GM12878 (cell line): ENCODE measurements around the gene ZPR1. TPM values are rescaled to one million over a fixed set of nuclear protein-coding genes. Genes with fewer than 3 reads are reported as not detected.

Experiments
- ATAC-seq: fragments of 200-7000 bp; cut with Tn5 transposase; 3 replicates; pipeline ENCODE4 v1.9.1; 2020; ENCODE audit warnings: mild to moderate bottlenecking, moderate library complexity
- BruUV-seq: library from RNA; stranded (reverse); fragments of 400-500 nt; replicated peaks from 2 replicates; lab custom pipeline; 2021; lab: Mats Ljungman, UMichigan
- CTCF ChIA-PET: fragments of 300-600 bp; sonication (Branson Sonifier 250); formaldehyde crosslinking; extraction: SDS; loops from one replicate; lab custom pipeline; 2021; ENCODE audit warnings: inconsistent platforms; lab: Yijun Ruan, JAX
- POLR2A ChIA-PET: fragments of 350-600 bp; formaldehyde crosslinking; extraction: SDS; loops from one replicate; lab custom pipeline; 2021; ENCODE audit warnings: inconsistent platforms; lab: Charles Lee
- RAD21 ChIA-PET: fragments of 300-600 bp; sonication (Branson Sonifier 250); formaldehyde crosslinking; loops from one replicate; lab custom pipeline; 2023; ENCODE audit warnings: antibody characterized with exemption; ENCODE audit not compliant: unreplicated experiment; lab: Charles Lee
- SMC1A ChIA-PET: fragments of 300-600 bp; sonication (Branson Sonifier 250); formaldehyde crosslinking; loops from one replicate; lab custom pipeline; 2023; ENCODE audit not compliant: unreplicated experiment, uncharacterized antibody; lab: Charles Lee
- DNase-seq: peaks from one replicate; pipeline ENCODE4 v3.0.0-alpha.2; 2011; ENCODE audit warnings: low read depth, low spot score
- FAIRE-seq: peaks from 3 replicates; lab custom pipeline; 2011; peaks lifted over from hg19 to GRCh38; lab: Jason Lieb, UNC
- H2AFZ ChIP-seq: 2 replicates; pipeline ENCODE4 v1.6.0; 2011; ENCODE audit warnings: low read depth, low read length, control low read depth; ENCODE audit not compliant: control insufficient read depth
- H3K27ac ChIP-seq: 2 replicates; pipeline ENCODE4 v1.5.1; 2011; ENCODE audit warnings: control low read depth; ENCODE audit not compliant: control insufficient read depth, insufficient read depth
- H3K27me3 ChIP-seq, 2 experiments: replicated peaks in 1 of 2; 2 replicates each; pipeline versions ENCODE4 v1.6.0 to v1.6.1; 2011; ENCODE audit warnings: low read length in 1 of 2; ENCODE audit not compliant: control insufficient read depth in 2 of 2, insufficient read depth in 2 of 2
- H3K36me3 ChIP-seq, 2 experiments: 2 replicates each; pipeline ENCODE4 v1.5.1; 2011; ENCODE audit warnings: low read length in 1 of 2; ENCODE audit not compliant: control insufficient read depth in 2 of 2, insufficient read depth in 2 of 2
- H3K4me1 ChIP-seq: 2 replicates; pipeline ENCODE4 v1.6.1; 2011; ENCODE audit warnings: mild to moderate bottlenecking, low read length, moderate library complexity, mixed read lengths; ENCODE audit not compliant: control insufficient read depth, insufficient read depth
- H3K4me2 ChIP-seq: 2 replicates; pipeline ENCODE4 v1.6.0; 2011; ENCODE audit warnings: control low read depth; ENCODE audit not compliant: control insufficient read depth, insufficient read depth
- H3K4me3 ChIP-seq: fragments of 200-600 bp; sonication (generic); 2 replicates; pipeline ENCODE4 v1.5.1; 2016
- H3K79me2 ChIP-seq: 2 replicates; pipeline ENCODE4 v1.6.0; 2011; ENCODE audit warnings: low read length; ENCODE audit not compliant: control insufficient read depth, insufficient read depth
- H3K9ac ChIP-seq: 2 replicates; pipeline ENCODE4 v1.8.0; 2011; ENCODE audit warnings: low read length, control low read depth, mixed read lengths; ENCODE audit not compliant: control insufficient read depth, insufficient read depth
- H3K9me3 ChIP-seq: replicated peaks from 3 replicates; pipeline ENCODE4 v1.5.1; 2011; ENCODE audit warnings: mild to moderate bottlenecking, low read length; ENCODE audit not compliant: control insufficient read depth, insufficient read depth
- H4K20me1 ChIP-seq: 2 replicates; pipeline ENCODE4 v1.6.0; 2011; ENCODE audit not compliant: control insufficient read depth, insufficient read depth
- BACH1 ChIP-seq: fragments of 450-650 bp; IDR thresholded peaks from 2 replicates; pipeline ENCODE4 v1.6.1; 2017; ENCODE audit warnings: mild to moderate bottlenecking, borderline replicate concordance
- DPF2 ChIP-seq: fragments of 450-650 bp; IDR thresholded peaks from 2 replicates; pipeline ENCODE4 v1.6.1; 2017; ENCODE audit warnings: mild to moderate bottlenecking
- LARP7 ChIP-seq: fragments of 450-650 bp; IDR thresholded peaks from 2 replicates; pipeline ENCODE4 v1.6.1; 2017; ENCODE audit warnings: mild to moderate bottlenecking
- MEF2A ChIP-seq: IDR thresholded peaks from 2 replicates; pipeline ENCODE4 v1.6.1; 2011; ENCODE audit warnings: low read depth, mild to moderate bottlenecking, low read length, moderate library complexity; ENCODE audit not compliant: insufficient read depth
- MTA2 ChIP-seq: fragments of 450-650 bp; IDR thresholded peaks from 2 replicates; pipeline ENCODE4 v1.6.1; 2016; ENCODE audit warnings: low read depth, mild to moderate bottlenecking, moderate library complexity
- SP1 ChIP-seq: IDR thresholded peaks from one replicate; pipeline ENCODE4 v1.6.1; 2011; ENCODE audit warnings: low read depth, low read length
- SREBF1 ChIP-seq: IDR thresholded peaks from 2 replicates; pipeline ENCODE4 v1.6.1; 2012; ENCODE audit warnings: mild to moderate bottlenecking, low read length
- SUZ12 ChIP-seq: fragments of 200-600 bp; sonication (generic); IDR thresholded peaks from one replicate; pipeline ENCODE4 v1.6.1; 2018; ENCODE audit warnings: antibody characterized with exemption, mild to moderate bottlenecking; ENCODE audit not compliant: unreplicated experiment
- WGBS: methylation state at CpG from one replicate; pipeline ENCODE4 v1.1.6; 2016; ENCODE audit warnings: low lambda C conversion rate; ENCODE audit not compliant: insufficient replicate concordance, insufficient coverage; ENCODE audit errors: missing lambda C conversion rate; 5-methylcytosine and 5-hydroxymethylcytosine counted together
- in situ Hi-C: fragments of 300-500 bp; cut with MboI; formaldehyde crosslinking; loops from 9 replicates; pipeline ENCODE4 v1.14.3; 2018; ENCODE audit warnings: mixed read lengths
- intact Hi-C: fragments of 100-400 bp; cut with micrococcal nuclease; formaldehyde crosslinking; loops from one replicate; pipeline ENCODE4 v1.14.2; 2022; ENCODE audit not compliant: unreplicated experiment
- polyA plus RNA-seq, 11 experiments: library from polyadenylated mRNA; depleted of rRNA in 4 of 11; unstranded in 6 of 11; stranded (reverse) in 5 of 11; fragments of >200 nt; fragmentation: Nextera tagmentation in 4 of 11; fragmentation: Illumina TruSeq in 1 of 11; extraction: Ambion mirVana in 4 of 11; extraction: Trizol in 1 of 11; gene quantifications; 1 replicate in 1 of 11; 2 replicates in 10 of 11; pipeline versions ENCODE4 v1.2.1 to v1.2.3, GENCODE V29; 2011 to 2016; ENCODE audit warnings: inconsistent platforms in 2 of 11, missing spikeins in 2 of 11, low read depth in 1 of 11
- total RNA-seq, 4 experiments: library from RNA; depleted of rRNA in 3 of 4; stranded (reverse); fragments of >200 nt in 3 of 4; fragmentation: Illumina TruSeq in 1 of 4; extraction: Trizol in 1 of 4; gene quantifications; 2 replicates each; pipeline versions ENCODE4 v1.2.1 to v1.2.3, GENCODE V29; 2013 to 2021
- TF ChIP-seq, protein P1 (sequence below): IDR thresholded peaks from 2 replicates; pipeline ENCODE4 v1.6.1; 2011; ENCODE audit warnings: borderline replicate concordance, low read depth, mild to moderate bottlenecking, moderate library complexity, mixed read lengths, low read length; ENCODE audit not compliant: insufficient read depth; ENCODE audit errors: extremely low read length
- TF ChIP-seq, protein P2 (sequence below): IDR thresholded peaks from 2 replicates; pipeline ENCODE4 v1.6.1; 2012; ENCODE audit warnings: mild to moderate bottlenecking, low read depth, low read length

Gene ZPR1
- total and polyA plus RNA-seq, 10 of the 15 experiments (the other 5 are each of a cell fraction or from before 2014, with no cell fraction given) = 9.3 to 89.7 (median 54.7) TPM

DNA sequence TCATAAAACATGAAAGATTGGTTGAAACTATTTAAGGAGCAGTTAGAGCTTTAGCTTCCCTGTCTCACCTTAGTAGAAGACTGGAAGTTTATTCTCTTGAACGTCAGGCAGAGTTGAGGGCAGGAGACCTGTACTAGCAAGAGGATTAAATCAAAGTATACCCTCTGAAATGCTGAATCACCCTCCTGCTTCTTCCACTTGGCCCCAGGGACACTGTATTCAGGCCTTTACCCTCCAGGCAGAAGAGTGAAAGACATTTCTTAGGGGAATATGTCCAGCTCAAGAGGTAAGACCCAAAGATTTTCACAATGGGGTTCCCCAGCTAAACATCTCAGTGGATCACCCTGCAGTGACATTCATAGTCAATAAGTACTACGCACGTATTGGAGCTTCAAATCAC is 23.4 kb upstream of the ZPR1 start:
- H2AFZ ChIP-seq = no peak overlapping the region
- H3K4me3 ChIP-seq = no peak overlapping the region
- POLR2A ChIA-PET = interaction anchor here (0.7 kb wide), 2 partner anchors 9 to 42 kb away, joined by 3 to 10 read pairs; no protein-coding TSS in a partner anchor
- RAD21 ChIA-PET = no interaction called here
- CTCF ChIA-PET = interaction anchor here (0.6 kb wide), 1 partner anchor 334 kb away, joined by 3 read pairs; no protein-coding TSS in a partner anchor
- intact Hi-C loops = no loop called here
- SMC1A ChIA-PET = interaction anchor here (1.4 kb wide), 1 partner anchor 70 kb away, joined by 3 read pairs; no protein-coding TSS in a partner anchor
- no peak for ATAC-seq
- H3K9me3 ChIP-seq = no peaks in the 10 kb centered on the region
- no peaks in the 10 kb centered on the region for H4K20me1 ChIP-seq
- no peaks in the 10 kb centered on the region for H3K36me3 ChIP-seq
- H3K79me2 ChIP-seq = no peaks in the 10 kb centered on the region
- H3K9ac ChIP-seq = no peak overlapping the region
- H3K4me1 ChIP-seq = no peaks in the 10 kb centered on the region
- WGBS = 42% methylated on average over 3 of the region's 3 CpGs
- no peak overlapping the region for H3K4me2 ChIP-seq
- TF ChIP-seq LARP7 = no peak
- no peak for FAIRE-seq
- DNase-seq = no peak
- H3K27ac ChIP-seq = no peak overlapping the region
- in situ Hi-C loops = no loop called here
- H3K27me3 ChIP-seq = no peaks in the 10 kb centered on the region
- BruUV-seq = no TSS peak

DNA sequence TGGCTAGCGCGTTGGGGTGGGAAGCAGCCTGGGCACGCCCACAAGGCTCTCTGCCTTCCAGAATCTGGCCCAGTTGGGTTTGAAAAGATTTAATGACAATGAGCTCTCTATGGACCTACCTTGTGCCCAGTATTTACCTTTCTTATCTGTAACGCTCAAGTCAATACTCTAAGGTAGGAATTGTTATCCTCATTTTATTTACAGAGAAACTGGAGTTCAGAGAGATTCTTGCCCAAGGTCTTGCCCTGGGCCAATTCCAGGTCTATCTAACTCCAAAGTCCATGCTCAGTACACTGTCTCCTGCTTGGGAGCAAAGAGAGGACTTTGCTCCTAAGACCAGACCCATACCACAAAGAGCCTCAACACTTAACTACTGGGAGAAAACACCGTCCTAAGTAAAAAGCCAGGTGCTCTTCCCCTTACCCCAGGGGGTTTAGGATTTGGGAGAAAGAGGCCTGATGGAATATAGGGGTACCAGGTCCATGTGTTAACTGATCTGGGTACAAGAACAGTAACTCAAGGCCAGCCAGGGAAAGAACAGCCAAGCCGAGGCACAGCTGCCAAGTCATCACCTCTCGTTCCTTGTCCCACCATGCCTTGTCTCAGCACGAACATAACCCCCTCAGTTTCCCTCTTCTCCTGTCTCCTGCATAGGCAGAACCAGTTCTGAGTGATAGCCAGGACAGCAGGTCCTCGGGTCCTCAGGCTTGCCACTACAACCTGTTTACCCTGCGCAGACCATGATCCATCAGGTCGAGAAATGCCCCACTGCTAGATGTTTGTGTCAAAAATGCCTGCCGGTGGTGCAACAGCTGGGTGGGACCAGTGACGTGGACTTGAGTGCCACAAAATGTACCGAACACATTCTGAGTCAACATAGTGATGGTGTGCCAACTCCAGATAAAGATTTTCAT is 20.7 kb upstream of the ZPR1 start:
- CTCF ChIA-PET = interaction anchor here (1.6 kb wide), 1 partner anchor 27 kb away, joined by 5 read pairs; no protein-coding TSS in a partner anchor
- no peak overlapping the region for H3K4me3 ChIP-seq
- POLR2A ChIA-PET = interaction anchor here (0.5 to 0.6 kb wide), 2 partner anchors 427 to 1711 kb away, joined by 3 read pairs; no protein-coding TSS in a partner anchor
- no peaks in the 10 kb centered on the region for H4K20me1 ChIP-seq
- WGBS = 51% methylated on average over 14 of the region's 14 CpGs
- H3K79me2 ChIP-seq = no peaks in the 10 kb centered on the region
- no peaks in the 10 kb centered on the region for H3K27me3 ChIP-seq
- no peak for DNase-seq
- intact Hi-C loops = no loop called here
- no peaks in the 10 kb centered on the region for H3K4me1 ChIP-seq
- H3K4me2 ChIP-seq = no peak overlapping the region
- H3K36me3 ChIP-seq = no peaks in the 10 kb centered on the region
- no peak for FAIRE-seq
- H3K27ac ChIP-seq = no peak overlapping the region
- SMC1A ChIA-PET = no interaction called here
- in situ Hi-C loops = no loop called here
- ATAC-seq = no peak
- no TSS peak for BruUV-seq
- no peak overlapping the region for H2AFZ ChIP-seq
- no peak overlapping the region for H3K9ac ChIP-seq
- RAD21 ChIA-PET = no interaction called here
- no peaks in the 10 kb centered on the region for H3K9me3 ChIP-seq
- TF ChIP-seq, protein P1, sequence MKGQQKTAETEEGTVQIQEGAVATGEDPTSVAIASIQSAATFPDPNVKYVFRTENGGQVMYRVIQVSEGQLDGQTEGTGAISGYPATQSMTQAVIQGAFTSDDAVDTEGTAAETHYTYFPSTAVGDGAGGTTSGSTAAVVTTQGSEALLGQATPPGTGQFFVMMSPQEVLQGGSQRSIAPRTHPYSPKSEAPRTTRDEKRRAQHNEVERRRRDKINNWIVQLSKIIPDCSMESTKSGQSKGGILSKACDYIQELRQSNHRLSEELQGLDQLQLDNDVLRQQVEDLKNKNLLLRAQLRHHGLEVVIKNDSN = no peak
- TF ChIP-seq, protein P2, sequence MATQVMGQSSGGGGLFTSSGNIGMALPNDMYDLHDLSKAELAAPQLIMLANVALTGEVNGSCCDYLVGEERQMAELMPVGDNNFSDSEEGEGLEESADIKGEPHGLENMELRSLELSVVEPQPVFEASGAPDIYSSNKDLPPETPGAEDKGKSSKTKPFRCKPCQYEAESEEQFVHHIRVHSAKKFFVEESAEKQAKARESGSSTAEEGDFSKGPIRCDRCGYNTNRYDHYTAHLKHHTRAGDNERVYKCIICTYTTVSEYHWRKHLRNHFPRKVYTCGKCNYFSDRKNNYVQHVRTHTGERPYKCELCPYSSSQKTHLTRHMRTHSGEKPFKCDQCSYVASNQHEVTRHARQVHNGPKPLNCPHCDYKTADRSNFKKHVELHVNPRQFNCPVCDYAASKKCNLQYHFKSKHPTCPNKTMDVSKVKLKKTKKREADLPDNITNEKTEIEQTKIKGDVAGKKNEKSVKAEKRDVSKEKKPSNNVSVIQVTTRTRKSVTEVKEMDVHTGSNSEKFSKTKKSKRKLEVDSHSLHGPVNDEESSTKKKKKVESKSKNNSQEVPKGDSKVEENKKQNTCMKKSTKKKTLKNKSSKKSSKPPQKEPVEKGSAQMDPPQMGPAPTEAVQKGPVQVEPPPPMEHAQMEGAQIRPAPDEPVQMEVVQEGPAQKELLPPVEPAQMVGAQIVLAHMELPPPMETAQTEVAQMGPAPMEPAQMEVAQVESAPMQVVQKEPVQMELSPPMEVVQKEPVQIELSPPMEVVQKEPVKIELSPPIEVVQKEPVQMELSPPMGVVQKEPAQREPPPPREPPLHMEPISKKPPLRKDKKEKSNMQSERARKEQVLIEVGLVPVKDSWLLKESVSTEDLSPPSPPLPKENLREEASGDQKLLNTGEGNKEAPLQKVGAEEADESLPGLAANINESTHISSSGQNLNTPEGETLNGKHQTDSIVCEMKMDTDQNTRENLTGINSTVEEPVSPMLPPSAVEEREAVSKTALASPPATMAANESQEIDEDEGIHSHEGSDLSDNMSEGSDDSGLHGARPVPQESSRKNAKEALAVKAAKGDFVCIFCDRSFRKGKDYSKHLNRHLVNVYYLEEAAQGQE = no peak
- TF ChIP-seq BACH1 = no peak
- TF ChIP-seq MEF2A = no peak
- no peak for TF ChIP-seq MTA2
- TF ChIP-seq SP1 = no peak
- no peak for TF ChIP-seq SREBF1
- TF ChIP-seq DPF2 = no peak
- no peak for TF ChIP-seq SUZ12
